Ectodermal cell (in vitro differentiated cells): ENCODE data around the gene NDRG3.

Experiments used
- H3K27ac ChIP-seq: 2 replicates; pipeline ENCODE4 v1.7.0; 2013; ENCODE audit warnings: mild to moderate bottlenecking, low read depth, low read length; ENCODE audit not compliant: insufficient read depth, poor library complexity, severe bottlenecking
- H3K27me3 ChIP-seq: 2 replicates; pipeline ENCODE4 v1.7.0; 2013; ENCODE audit warnings: mild to moderate bottlenecking, low read length; ENCODE audit not compliant: insufficient read depth, control insufficient read depth, poor library complexity, severe bottlenecking
- H3K36me3 ChIP-seq: one replicate; pipeline ENCODE4 v1.7.0; 2013; ENCODE audit warnings: low read length; ENCODE audit not compliant: control insufficient read depth, insufficient read depth
- H3K4me1 ChIP-seq: one replicate; pipeline ENCODE4 v1.7.0; 2013; ENCODE audit warnings: low read length; ENCODE audit not compliant: control insufficient read depth, insufficient read depth
- H3K4me3 ChIP-seq: 2 replicates; pipeline ENCODE4 v1.7.0; 2013; ENCODE audit warnings: low read depth, low read length, control low read depth; ENCODE audit not compliant: insufficient read depth
- H3K9me3 ChIP-seq: 2 replicates; pipeline ENCODE4 v1.7.0; 2013; ENCODE audit warnings: mild to moderate bottlenecking, low read length, moderate library complexity; ENCODE audit not compliant: control insufficient read depth
- WGBS, 2 experiments: methylation state at CpG; one replicate each; pipeline ENCODE4 v1.1.7; 2013; ENCODE audit warnings: missing lambda C conversion rate in 2 of 2; 5-methylcytosine and 5-hydroxymethylcytosine counted together

NDRG3 gene

DNA sequence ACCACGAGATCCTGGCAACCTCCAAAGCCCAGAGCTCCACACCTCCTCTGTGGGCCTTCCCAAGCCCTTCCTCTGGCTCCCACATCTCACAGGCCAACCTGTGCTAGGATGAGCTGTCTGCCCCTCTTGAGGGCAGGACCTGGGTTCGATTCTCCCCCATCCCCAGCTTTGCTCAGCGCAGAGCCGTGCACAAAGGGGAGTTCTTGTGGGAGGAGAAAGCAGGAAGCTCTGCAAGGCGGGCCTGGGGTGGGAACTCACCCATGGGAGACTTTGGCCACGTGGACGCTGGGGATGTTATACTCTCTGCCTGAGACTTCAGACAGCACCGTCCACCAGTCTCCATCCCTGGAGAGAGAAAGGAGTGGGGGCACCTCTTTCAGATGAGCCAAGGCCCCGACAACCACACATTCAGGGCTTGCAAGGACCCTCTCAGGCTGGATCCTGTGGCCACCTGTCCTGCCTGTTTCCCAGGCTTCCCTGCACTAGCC, 112.6 kb downstream of the NDRG3 start:
- no peaks in the 10 kb centered on the region for H3K27me3 ChIP-seq
- no peak overlapping the region for H3K27ac ChIP-seq
- no peak overlapping the region for H3K4me3 ChIP-seq
- 88 to 92% methylated on average over 9 of the region's 9 CpGs for WGBS, 2 experiments
- no peaks in the 10 kb centered on the region for H3K36me3 ChIP-seq
- no peaks in the 10 kb centered on the region for H3K4me1 ChIP-seq
- no peaks in the 10 kb centered on the region for H3K9me3 ChIP-seq

DNA sequence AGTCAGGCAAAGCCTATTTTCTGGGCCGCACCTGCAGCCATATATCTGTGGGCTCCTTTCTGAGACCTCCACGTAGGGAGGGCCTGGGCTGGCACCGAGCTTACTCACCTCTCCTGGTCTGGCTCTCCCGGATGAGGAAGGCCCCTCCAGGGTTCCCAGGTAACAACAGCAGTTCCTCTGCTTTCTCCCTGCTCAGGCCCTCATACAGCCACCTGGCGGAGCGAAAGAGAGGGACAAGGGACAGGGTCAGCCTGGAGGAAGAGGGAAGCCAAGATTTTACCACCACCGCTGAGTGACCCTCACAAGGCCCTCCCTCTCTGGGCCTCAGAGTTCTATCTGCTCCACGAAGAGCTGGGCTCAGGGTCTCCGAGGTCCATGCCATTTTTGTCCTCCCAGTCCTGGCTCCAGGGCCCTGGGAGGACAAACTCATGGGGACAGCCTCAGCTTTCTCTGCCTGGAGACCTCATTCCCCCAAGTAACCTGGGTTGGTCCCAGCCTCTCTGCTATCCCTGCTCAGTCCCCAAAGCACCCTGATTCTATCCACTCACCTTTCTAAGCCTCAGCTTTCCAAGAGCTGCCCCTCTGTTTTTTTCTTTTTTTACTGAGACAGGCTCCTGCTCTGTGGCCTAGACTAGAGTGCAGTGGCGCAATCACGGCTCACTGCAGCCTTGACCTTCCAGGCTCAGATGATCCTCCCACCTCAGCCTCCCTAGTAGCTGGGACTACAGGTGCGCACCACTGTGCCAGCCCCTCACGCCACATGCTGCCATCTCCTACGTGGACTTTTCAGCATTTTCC, 113.2 kb downstream of the NDRG3 start:
- Histone ChIP-seq H3K4me1 (no peaks in the 10 kb centered on the region), H3K36me3 (no peaks in the 10 kb centered on the region), H3K9me3 (no peaks in the 10 kb centered on the region), H3K27me3 (no peaks in the 10 kb centered on the region), H3K4me3 (no peak overlapping the region), H3K27ac (no peak overlapping the region)
- 80 to 82% methylated on average over 14 of the region's 14 CpGs for WGBS, 2 experiments

DNA sequence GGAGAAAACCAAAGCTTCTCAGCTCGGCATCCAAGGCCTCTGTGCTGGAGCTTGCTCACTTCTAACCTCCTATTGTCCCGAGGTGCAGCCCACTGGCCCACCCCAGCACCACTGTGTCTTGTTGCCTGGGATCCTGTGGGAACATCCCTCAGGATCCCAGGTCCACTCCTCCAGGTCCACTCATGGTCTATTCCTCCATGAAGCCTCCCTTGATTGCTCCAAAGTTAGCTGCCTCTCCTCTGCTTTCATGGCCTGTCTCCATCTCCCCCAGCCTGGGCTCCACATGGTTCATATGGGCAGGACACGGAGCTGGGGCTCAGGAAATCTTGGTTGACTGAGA, 113.8 kb downstream of the NDRG3 start:
- Histone ChIP-seq H3K9me3 (no peaks in the 10 kb centered on the region), H3K4me1 (no peaks in the 10 kb centered on the region), H3K27me3 (no peaks in the 10 kb centered on the region), H3K36me3 (no peaks in the 10 kb centered on the region), H3K27ac (no peak overlapping the region), H3K4me3 (no peak overlapping the region)
- 86 to 89% methylated on average over 3 of the region's 3 CpGs for WGBS, 2 experiments

DNA sequence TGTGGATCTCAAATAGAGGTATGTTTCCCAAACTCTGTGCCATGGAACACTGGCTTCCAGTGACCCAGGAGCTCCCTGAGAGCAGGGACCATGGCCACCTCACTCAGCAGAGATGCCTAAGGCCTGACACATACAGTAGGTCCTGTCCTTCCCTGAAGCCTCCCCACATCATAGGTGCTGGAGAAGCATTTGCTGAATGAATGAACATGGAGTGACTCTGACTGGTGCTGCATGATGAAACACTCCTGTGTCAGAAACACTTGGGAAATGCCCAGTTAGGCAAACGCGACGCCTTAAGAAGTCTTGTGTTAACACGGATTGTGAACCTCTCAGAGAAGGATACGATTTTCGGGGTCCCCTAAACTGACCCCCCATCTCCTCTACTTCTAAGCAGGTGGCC, 114.2 kb downstream of the NDRG3 start:
- H3K36me3 ChIP-seq = no peaks in the 10 kb centered on the region
- H3K9me3 ChIP-seq = no peaks in the 10 kb centered on the region
- no peak overlapping the region for H3K4me3 ChIP-seq
- H3K27ac ChIP-seq = no peak overlapping the region
- WGBS, 2 experiments = 95 to 96% methylated on average over 6 of the region's 6 CpGs
- H3K27me3 ChIP-seq = no peaks in the 10 kb centered on the region
- H3K4me1 ChIP-seq = no peaks in the 10 kb centered on the region

DNA sequence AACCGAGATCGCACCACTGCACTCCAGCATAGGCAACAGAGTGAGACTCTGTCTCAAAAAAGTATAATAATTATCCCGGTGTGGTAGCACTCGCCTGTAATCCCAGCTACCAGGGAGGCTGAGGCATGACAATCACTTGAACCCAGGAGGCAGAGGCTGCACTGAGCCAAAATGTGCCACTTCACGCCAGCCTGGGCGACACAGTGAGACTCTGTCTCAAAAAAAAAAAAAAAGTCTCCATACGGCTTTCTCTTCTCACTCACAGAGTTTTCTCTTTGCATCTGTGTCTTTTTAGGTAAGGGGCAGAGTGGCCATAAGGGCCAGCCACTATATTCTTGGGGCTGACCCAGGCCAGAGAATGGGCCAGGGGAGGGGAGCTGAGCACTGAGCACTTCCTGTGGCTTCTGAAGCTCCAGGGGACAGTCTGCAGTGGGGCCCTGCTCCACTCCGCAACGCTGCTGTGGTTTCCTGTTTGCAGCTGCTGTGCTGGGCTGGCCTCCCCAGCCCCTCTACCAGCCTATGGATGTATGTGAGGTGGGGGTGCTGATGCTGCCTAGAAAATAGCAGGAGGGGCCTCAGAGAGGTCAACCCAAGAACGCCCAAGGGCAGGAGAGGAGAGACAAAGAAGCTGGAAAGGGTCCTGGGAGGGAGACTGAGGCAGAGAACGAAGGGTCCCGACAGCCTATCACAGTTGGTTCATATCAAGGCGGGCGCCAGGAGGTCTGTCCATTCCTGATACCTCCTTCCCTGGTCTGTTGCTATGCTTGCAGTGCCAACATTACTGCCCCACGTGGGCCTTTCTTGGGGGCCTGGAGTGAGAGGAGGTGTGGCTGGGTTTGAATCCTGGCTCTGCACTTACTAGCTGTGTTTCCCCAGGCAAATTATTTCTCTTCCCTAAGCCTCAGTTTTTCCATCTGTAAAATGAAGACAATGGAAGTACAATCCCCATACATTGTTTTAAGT, 115.9 kb downstream of the NDRG3 start:
- Histone ChIP-seq H3K36me3 (no peaks in the 10 kb centered on the region), H3K27me3 (no peaks in the 10 kb centered on the region), H3K4me3 (no peak overlapping the region), H3K4me1 (no peaks in the 10 kb centered on the region), H3K9me3 (no peaks in the 10 kb centered on the region), H3K27ac (no peak overlapping the region)
- 87% methylated on average over 15 of the region's 15 CpGs for WGBS, 2 experiments

DNA sequence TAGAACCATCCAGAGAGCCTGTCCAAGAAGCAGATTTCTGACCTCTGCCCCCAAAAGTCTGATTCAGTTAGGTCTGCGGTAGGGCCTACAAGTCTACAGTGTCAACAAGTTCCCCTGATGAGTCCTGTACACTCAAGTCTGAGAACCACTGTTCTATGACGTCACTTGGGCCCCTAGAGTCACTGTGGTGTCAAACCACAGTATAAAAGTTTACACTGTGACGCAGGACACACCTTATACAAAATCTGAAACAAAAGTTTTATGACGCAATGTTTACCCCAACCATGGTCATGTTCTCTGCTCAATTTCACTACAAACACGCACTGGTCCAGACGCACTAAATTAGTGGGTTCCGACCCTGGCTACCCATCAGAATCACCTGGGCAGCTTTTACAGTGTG, 117.8 kb downstream of the NDRG3 start:
- no peak overlapping the region for H3K27ac ChIP-seq
- H3K36me3 ChIP-seq = no peaks in the 10 kb centered on the region
- WGBS, 2 experiments = 94% methylated on average over 7 of the region's 7 CpGs
- no peaks in the 10 kb centered on the region for H3K27me3 ChIP-seq
- H3K4me1 ChIP-seq = no peaks in the 10 kb centered on the region
- no peaks in the 10 kb centered on the region for H3K9me3 ChIP-seq
- no peak overlapping the region for H3K4me3 ChIP-seq

DNA sequence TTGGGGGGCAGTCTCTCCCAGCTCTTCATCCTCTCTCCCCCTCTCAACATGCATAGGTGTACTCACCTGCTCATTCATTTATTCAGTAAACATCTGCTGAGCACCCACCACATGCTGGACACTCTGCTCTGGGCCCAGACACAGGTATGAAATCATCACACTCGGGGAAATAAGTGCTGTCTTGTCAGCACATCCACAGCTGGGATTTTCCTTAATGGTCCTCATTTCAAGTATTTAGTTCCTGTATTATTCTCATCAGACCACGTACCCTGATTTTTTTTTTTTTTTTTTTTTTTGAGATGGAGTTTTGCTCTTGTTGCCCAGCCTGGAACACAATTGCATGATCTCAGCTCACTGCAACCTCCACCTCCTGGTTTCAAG, 121.0 kb downstream of the NDRG3 start:
- no peak overlapping the region for H3K4me3 ChIP-seq
- H3K27ac ChIP-seq = no peak overlapping the region
- 94 to 97% methylated on average over 1 to 2 of the region's 2 CpGs for WGBS, 2 experiments

DNA sequence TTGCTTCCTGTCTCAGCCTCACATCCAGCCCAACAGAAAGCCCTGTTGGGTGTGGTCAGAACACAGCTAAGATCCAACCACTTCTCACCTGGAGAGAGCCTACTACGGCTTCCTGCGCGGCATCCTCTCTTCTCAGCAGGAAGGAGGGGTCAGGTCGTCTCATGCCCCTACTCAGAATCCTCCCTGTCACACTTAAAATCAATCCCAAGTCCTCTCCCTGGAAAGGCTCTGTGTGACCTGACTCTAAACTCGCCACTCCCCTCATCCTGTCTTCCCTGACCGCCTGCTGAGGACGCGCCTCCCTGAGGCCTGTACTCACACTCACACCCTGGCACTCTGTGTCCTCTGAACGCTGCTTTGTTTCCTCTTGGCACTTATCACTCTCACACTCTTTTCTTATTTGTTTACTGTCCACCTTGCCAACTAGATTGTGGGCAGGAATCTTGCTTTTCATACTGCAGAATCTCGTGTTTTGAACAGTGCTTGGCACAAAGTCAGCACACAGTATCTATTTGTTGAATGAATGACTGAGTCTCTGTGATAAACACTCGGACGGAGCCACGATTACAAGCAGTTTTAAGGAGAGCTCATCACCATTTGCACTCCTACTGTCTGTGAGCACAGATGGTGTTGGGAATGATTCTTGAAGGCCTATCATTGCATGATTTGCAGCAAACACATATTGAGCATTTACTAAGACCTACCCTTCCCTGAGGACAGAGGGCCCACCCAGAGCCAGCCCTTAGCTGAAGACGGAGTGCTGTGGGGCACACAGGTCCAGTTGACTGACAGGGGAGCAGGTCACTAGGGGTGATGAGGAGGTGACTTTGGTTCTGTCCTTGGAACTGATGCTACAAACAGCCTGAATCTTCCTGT, 121.6 kb downstream of the NDRG3 start:
- no peaks in the 10 kb centered on the region for H3K9me3 ChIP-seq
- no peaks in the 10 kb centered on the region for H3K4me1 ChIP-seq
- 70 to 72% methylated on average over 14 of the region's 14 CpGs for WGBS, 2 experiments
- H3K36me3 ChIP-seq = no peaks in the 10 kb centered on the region
- H3K4me3 ChIP-seq = no peak overlapping the region
- no peaks in the 10 kb centered on the region for H3K27me3 ChIP-seq
- H3K27ac ChIP-seq = no peak overlapping the region

More for the DNA sequence above, 121.0 kb downstream of the NDRG3 start:
- Histone ChIP-seq H3K9me3 (no peaks in the 10 kb centered on the region), H3K4me1 (no peaks in the 10 kb centered on the region), H3K36me3 (no peaks in the 10 kb centered on the region), H3K27me3 (no peaks in the 10 kb centered on the region)

DNA sequence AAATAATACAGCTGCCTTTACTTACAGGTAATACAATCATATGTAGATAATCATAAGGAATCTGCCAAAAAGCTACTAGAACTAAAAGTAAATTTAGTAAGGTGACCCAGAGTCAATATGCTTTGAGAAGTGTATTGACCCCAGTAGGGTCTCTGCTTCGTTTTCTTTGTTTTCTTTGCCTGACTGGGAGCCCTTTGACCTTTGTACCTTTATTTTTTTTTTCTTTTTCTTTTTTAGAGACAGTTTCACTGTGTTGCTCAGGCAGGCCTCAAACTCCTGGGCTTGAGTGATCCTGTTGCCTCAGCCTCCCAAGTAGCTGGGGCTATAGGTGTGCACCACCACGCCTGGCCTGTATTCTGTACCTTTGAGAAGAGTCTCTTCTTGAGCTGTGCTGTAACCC, 122.4 kb downstream of the NDRG3 start:
- 87 to 95% methylated on average over 2 of the region's 2 CpGs for WGBS, 2 experiments

More for the DNA sequence above, 122.4 kb downstream of the NDRG3 start:
- H3K27me3 ChIP-seq = no peaks in the 10 kb centered on the region
- H3K4me1 ChIP-seq = no peaks in the 10 kb centered on the region
- no peaks in the 10 kb centered on the region for H3K36me3 ChIP-seq
- no peak overlapping the region for H3K27ac ChIP-seq
- H3K4me3 ChIP-seq = no peak overlapping the region
- H3K9me3 ChIP-seq = no peaks in the 10 kb centered on the region
